ENCODE data around the gene SMCO2. TPM values are rescaled to one million over a fixed set of nuclear protein-coding genes. Genes with fewer than 3 reads are reported as not detected.

Gene SMCO2
- total and polyA plus RNA-seq, 2 of the 8 experiments (the other 6 are each of a cell fraction or from before 2014, with no cell fraction given), result 0.24 to 0.80 TPM

- Histone ChIP-seq H3K79me2 (ENCODE audit: control insufficient read depth in 1 of 2, insufficient read depth in 2 of 2, low read length in 2 of 2) (no peaks in the 10 kb centered on the region), H3K23me2 (ENCODE audit: low read depth, low read length) (no peaks in the 10 kb centered on the region; the same call in 1 of the 2 replicates), H2BK20ac (ENCODE audit: low read length) (no peak overlapping the region), H3K9me3 (ENCODE audit: insufficient read depth in 2 of 2, low read depth in 1 of 2, low read length in 1 of 2) (peaks cover 0 to 8% of the 10 kb centered on the region in 2 experiments; a peak in 1 of 4 replicates), H3K18ac (ENCODE audit: extremely low read depth, low read length) (no peak overlapping the region), H4K5ac (ENCODE audit: insufficient read length, low read depth, low read length) (no peak overlapping the region), H2AK5ac (ENCODE audit: low read depth, low read length) (no peak overlapping the region), H4K20me1 (replicated peaks in 1 of 2; ENCODE audit: control insufficient read depth in 1 of 2, insufficient read depth in 2 of 2, low read length in 2 of 2) (no peaks in the 10 kb centered on the region), H3K9ac (replicated peaks in 1 of 4; ENCODE audit: extremely low read depth in 1 of 4, low read depth in 3 of 4, low read length in 3 of 4) (no peak overlapping the region), H4K91ac (replicated peaks; ENCODE audit: insufficient read length, low read length) (no peak overlapping the region), H2BK12ac (ENCODE audit: low read depth, low read length) (no peak overlapping the region), H3K4ac (replicated peaks; ENCODE audit: insufficient read length, low read depth, low read length) (no peak overlapping the region), H3K4me2 (ENCODE audit: insufficient read depth in 1 of 2, low read depth in 2 of 2, low read length in 2 of 2) (no peak overlapping the region), H3K14ac (ENCODE audit: insufficient read length) (no peak overlapping the region), H3K4me3 (ENCODE audit: extremely low read depth in 1 of 4, insufficient read depth in 2 of 4, low read depth in 3 of 4, low read length in 4 of 4) (no peak overlapping the region), H3K27ac (ENCODE audit: low read depth, low read length) (no peak overlapping the region), H3K4me1 (replicated peaks in 1 of 4; ENCODE audit: control insufficient read depth in 3 of 4, insufficient read depth in 4 of 4, low read length in 3 of 4) (no peaks in the 10 kb centered on the region), H2AFZ (ENCODE audit: low read length) (no peak overlapping the region), H2BK5ac (ENCODE audit: low read depth, low read length) (no peak overlapping the region), H3K36me3 (ENCODE audit: control insufficient read depth in 2 of 4, insufficient read depth in 4 of 4, low read length in 3 of 4) (no peaks in the 10 kb centered on the region), H2BK120ac (replicated peaks; ENCODE audit: low read depth, low read length) (no peak overlapping the region), H3K23ac (ENCODE audit: insufficient read length) (no peak overlapping the region), H3K79me1 (ENCODE audit: low read depth, low read length) (no peaks in the 10 kb centered on the region), H2BK15ac (ENCODE audit: low read length) (no peak overlapping the region), H3K27me3 (replicated peaks in 1 of 4; ENCODE audit: control insufficient read depth in 3 of 4, extremely low read depth in 1 of 4, insufficient read depth in 3 of 4, low read length in 3 of 4) (no peaks in the 10 kb centered on the region), H3K56ac (replicated peaks; ENCODE audit: insufficient read length, low read depth, low read length) (no peak overlapping the region), H4K8ac (ENCODE audit: extremely low read depth, insufficient read depth, low read length) (no peak overlapping the region)
- FAIRE-seq (no peak), DNase-seq (ENCODE audit: low read depth in 1 of 2, low spot score in 2 of 2) (no peak)
- WGBS, 2 experiments (ENCODE audit: extremely low coverage in 1 of 2, insufficient coverage in 1 of 2, insufficient read length in 1 of 2, insufficient replicate concordance in 2 of 2, low coverage in 1 of 2, low lambda C conversion rate in 2 of 2, missing lambda C conversion rate in 1 of 2), result 75% methylated on average over 4 of the region's 4 CpGs; no CpG with 5 or more reads in 1 of the 2 experiments
- ChIA-PET POLR2A (ENCODE audit: partially characterized antibody) (no interaction called here), CTCF (ENCODE audit: partially characterized antibody) (no interaction called here)
- TF ChIP-seq ASH2L (IDR thresholded peaks at IDR 0.05; ENCODE audit: low read length) (no peak), KDM4A (IDR thresholded peaks at IDR 0.05; ENCODE audit: low read depth, low read length, severe bottlenecking) (no peak)
Observed at GRCh38 chr12:27472604-27473003, 26.1 kb downstream of the SMCO2 start.

Measured in H1 (cell line).